H9 (cell line): ENCODE data around the gene AK5. TPM values are rescaled to one million over a fixed set of nuclear protein-coding genes. Genes with fewer than 3 reads are reported as not detected.

Source experiments
- DNase-seq: peaks from one replicate; pipeline ENCODE4 v3.0.0-alpha.2; 2017
- H2AFZ ChIP-seq: one replicate; pipeline ENCODE4 v1.6.1; 2013; ENCODE audit warnings: mild to moderate bottlenecking, low read length, control low read depth, moderate library complexity
- H2AK5ac ChIP-seq: 2 replicates; pipeline ENCODE4 v1.6.1; 2013; ENCODE audit warnings: low read length, control low read depth, mixed read lengths; ENCODE audit not compliant: insufficient read length
- H2BK120ac ChIP-seq: one replicate; pipeline ENCODE4 v1.6.1; 2013; ENCODE audit warnings: low read depth, mild to moderate bottlenecking, low read length, control low read depth, inconsistent platforms; ENCODE audit not compliant: poor library complexity, severe bottlenecking
- H2BK12ac ChIP-seq: 2 replicates; pipeline ENCODE4 v1.6.1; 2013; ENCODE audit warnings: low read length, control low read depth, mixed read lengths, low read depth; ENCODE audit not compliant: insufficient read length
- H2BK15ac ChIP-seq: 2 replicates; pipeline ENCODE4 v1.6.1; 2013; ENCODE audit warnings: low read depth, low read length, control low read depth
- H2BK20ac ChIP-seq: one replicate; pipeline ENCODE4 v1.6.1; 2013; ENCODE audit warnings: low read depth, mild to moderate bottlenecking, low read length, control low read depth, inconsistent platforms; ENCODE audit not compliant: poor library complexity, severe bottlenecking
- H2BK5ac ChIP-seq: 2 replicates; pipeline ENCODE4 v1.6.1; 2013; ENCODE audit warnings: low read length, control low read depth, mixed read lengths; ENCODE audit not compliant: insufficient read length
- H3K14ac ChIP-seq: 2 replicates; pipeline ENCODE4 v1.6.1; 2013; ENCODE audit warnings: low read length, control low read depth; ENCODE audit not compliant: insufficient read depth
- H3K18ac ChIP-seq: 2 replicates; pipeline ENCODE4 v1.6.1; 2013; ENCODE audit warnings: low read depth, mild to moderate bottlenecking, mixed read lengths, low read length, control low read depth; ENCODE audit not compliant: insufficient read length
- H3K23ac ChIP-seq: 2 replicates; pipeline ENCODE4 v1.6.1; 2013; ENCODE audit warnings: low read length, control low read depth, mixed read lengths, low read depth; ENCODE audit not compliant: insufficient read length
- H3K23me2 ChIP-seq: 2 replicates; pipeline ENCODE4 v1.6.1; 2013; ENCODE audit warnings: low read depth, mild to moderate bottlenecking, mixed read lengths, low read length, control low read depth; ENCODE audit not compliant: insufficient read length, poor library complexity, severe bottlenecking
- H3K27ac ChIP-seq: 2 replicates; pipeline ENCODE4 v1.5.1; 2013; ENCODE audit warnings: low read length, control low read depth, mixed read lengths, low read depth; ENCODE audit not compliant: insufficient read length
- H3K27me3 ChIP-seq: 2 replicates; pipeline ENCODE4 v1.6.1; 2013; ENCODE audit warnings: low read length, control low read depth, inconsistent platforms; ENCODE audit not compliant: insufficient read depth
- H3K4ac ChIP-seq: 2 replicates; pipeline ENCODE4 v1.6.1; 2013; ENCODE audit warnings: low read depth, mild to moderate bottlenecking, control low read depth, inconsistent platforms, low read length, moderate library complexity
- H3K4me1 ChIP-seq: 2 replicates; pipeline ENCODE4 v1.6.1; 2013; ENCODE audit warnings: low read length, control low read depth, inconsistent platforms; ENCODE audit not compliant: insufficient read depth
- H3K4me2 ChIP-seq: 2 replicates; pipeline ENCODE4 v1.6.1; 2013; ENCODE audit warnings: low read length, control low read depth, mixed read lengths; ENCODE audit not compliant: insufficient read length, insufficient read depth
- H3K56ac ChIP-seq: 2 replicates; pipeline ENCODE4 v1.6.1; 2013; ENCODE audit warnings: low read depth, mild to moderate bottlenecking, mixed read lengths, low read length, control low read depth; ENCODE audit not compliant: insufficient read length
- H3K79me1 ChIP-seq: 2 replicates; pipeline ENCODE4 v1.6.1; 2013; ENCODE audit warnings: low read depth, mild to moderate bottlenecking, moderate library complexity, low read length, control low read depth, inconsistent platforms; ENCODE audit not compliant: insufficient read depth, poor library complexity, severe bottlenecking
- H3K79me2 ChIP-seq: 2 replicates; pipeline ENCODE4 v1.6.1; 2013; ENCODE audit warnings: low read length, control low read depth, inconsistent platforms; ENCODE audit not compliant: insufficient read depth
- H3K9ac ChIP-seq: 2 replicates; pipeline ENCODE4 v1.6.1; 2013; ENCODE audit warnings: low read length, control low read depth, mixed read lengths; ENCODE audit not compliant: insufficient read length; ENCODE audit errors: extremely low read depth
- H3K9me3 ChIP-seq: one replicate; pipeline ENCODE4 v1.6.1; 2013; ENCODE audit warnings: low read depth, low read length, inconsistent platforms; ENCODE audit not compliant: control insufficient read depth
- H3T11ph ChIP-seq: one replicate; pipeline ENCODE4 v1.6.1; 2013; ENCODE audit warnings: mild to moderate bottlenecking, low read length, control low read depth, inconsistent platforms
- H4K20me1 ChIP-seq: one replicate; pipeline ENCODE4 v1.6.1; 2013; ENCODE audit not compliant: control insufficient read depth, insufficient read length, insufficient read depth
- H4K5ac ChIP-seq: 2 replicates; pipeline ENCODE4 v1.6.1; 2013; ENCODE audit warnings: low read depth, mild to moderate bottlenecking, mixed read lengths, low read length, control low read depth; ENCODE audit not compliant: insufficient read length
- H4K8ac ChIP-seq: replicated peaks from 2 replicates; pipeline ENCODE4 v1.6.1; 2013; ENCODE audit warnings: low read length, control low read depth, mixed read lengths, low read depth; ENCODE audit not compliant: insufficient read length
- H4K91ac ChIP-seq: 2 replicates; pipeline ENCODE4 v1.6.1; 2013; ENCODE audit warnings: low read depth, mild to moderate bottlenecking, moderate library complexity, mixed read lengths, low read length, control low read depth; ENCODE audit not compliant: insufficient read length
- H3K27ac Mint-ChIP-seq, 3 experiments: 2 replicates in 2 of 3; 3 replicates in 1 of 3; pipeline ENCODE4 v1.8.0; 2020 to 2021; ENCODE audit warnings: mixed read lengths in 3 of 3, mild to moderate bottlenecking in 1 of 3, moderate library complexity in 1 of 3
- H3K27me3 Mint-ChIP-seq: 2 replicates; pipeline ENCODE4 v1.8.0; 2021; ENCODE audit warnings: low read depth, mild to moderate bottlenecking, moderate library complexity, mixed read lengths
- H3K36me3 Mint-ChIP-seq, 3 experiments: 2 replicates in 2 of 3; 3 replicates in 1 of 3; pipeline ENCODE4 v1.8.0; 2020 to 2021; ENCODE audit warnings: low read depth in 3 of 3, mixed read lengths in 3 of 3; ENCODE audit not compliant: insufficient read depth in 1 of 3
- H3K4me1 Mint-ChIP-seq, 2 experiments: 2 replicates each; pipeline ENCODE4 v1.8.0; 2020; ENCODE audit warnings: mixed read lengths in 2 of 2
- H3K4me3 Mint-ChIP-seq, 2 experiments: 2 replicates in 1 of 2; 3 replicates in 1 of 2; pipeline ENCODE4 v1.8.0; 2020 to 2021; ENCODE audit warnings: mild to moderate bottlenecking in 2 of 2, mixed read lengths in 2 of 2, moderate library complexity in 1 of 2
- H3K9me3 Mint-ChIP-seq, 2 experiments: 2 replicates in 1 of 2; 3 replicates in 1 of 2; pipeline ENCODE4 v1.8.0; 2020; ENCODE audit warnings: mild to moderate bottlenecking in 2 of 2, mixed read lengths in 2 of 2, moderate library complexity in 1 of 2
- CTCF ChIP-seq: fragments of 200-600 bp; sonication (generic); conservative IDR thresholded peaks from 3 replicates; pipeline ENCODE4 v1.8.0; 2021; ENCODE audit warnings: antibody characterized with exemption, mild to moderate bottlenecking
- total RNA-seq: library from RNA; stranded (reverse); gene quantifications from 2 replicates; pipeline ENCODE4 v1.2.1, GENCODE V29; 2021

The AK5 gene
- total RNA-seq, 1 experiment from 2014 or later, result 2.5 TPM

GRCh38 chr1:77348549-77348948, 66.7 kb downstream of the AK5 start:
- H3K23ac ChIP-seq, result no peak overlapping the region
- Mint-ChIP-seq H3K9me3 (no peaks in the 10 kb centered on the region), H3K36me3 (no peaks in the 10 kb centered on the region), H3K4me3 (no peak overlapping the region), H3K27ac (no peak overlapping the region), H3K27me3 (no peaks in the 10 kb centered on the region), H3K4me1 (no peaks in the 10 kb centered on the region)
- H3K4ac ChIP-seq, result no peak overlapping the region
- no peak overlapping the region for H2AFZ ChIP-seq
- no peak overlapping the region for H2BK20ac ChIP-seq
- no peak overlapping the region for H3K18ac ChIP-seq
- no peak overlapping the region for H4K5ac ChIP-seq
- no peaks in the 10 kb centered on the region for H3K79me1 ChIP-seq
- TF ChIP-seq CTCF, result no peak
- H2BK15ac ChIP-seq, result no peak overlapping the region
- DNase-seq, result no peak
- H4K20me1 ChIP-seq, result no peaks in the 10 kb centered on the region
- no peak overlapping the region for H2BK120ac ChIP-seq
- no peak overlapping the region for H4K8ac ChIP-seq
- H3K79me2 ChIP-seq, result no peaks in the 10 kb centered on the region
- H3K4me1 ChIP-seq, result no peaks in the 10 kb centered on the region; the same call in 1 of the 2 replicates
- H3K9me3 ChIP-seq, result no peaks in the 10 kb centered on the region
- no peak overlapping the region for H3K14ac ChIP-seq
- no peak overlapping the region for H3K9ac ChIP-seq
- no peak overlapping the region for H4K91ac ChIP-seq
- H3K27me3 ChIP-seq, result no peaks in the 10 kb centered on the region
- H3K23me2 ChIP-seq, result no peaks in the 10 kb centered on the region
- no peak overlapping the region for H3K27ac ChIP-seq
- H3K56ac ChIP-seq, result no peak overlapping the region
- H2BK12ac ChIP-seq, result no peak overlapping the region
- no peak overlapping the region for H3K4me2 ChIP-seq
- no peak overlapping the region for H2AK5ac ChIP-seq
- H3T11ph ChIP-seq, result no peak overlapping the region
- H2BK5ac ChIP-seq, result no peak overlapping the region
